H7 (cell line): ENCODE data around the gene TNNI3K. TPM values are rescaled to one million over a fixed set of nuclear protein-coding genes. Genes with fewer than 3 reads are reported as not detected.

ENCODE experiments used
- DNase-seq: peaks from one replicate; pipeline ENCODE4 v3.0.0; 2012
- H3K27me3 ChIP-seq: 2 replicates; pipeline ENCODE4 v1.6.0; 2011; ENCODE audit warnings: mild to moderate bottlenecking, low read length; ENCODE audit not compliant: control insufficient read depth, insufficient read depth
- H3K36me3 ChIP-seq: replicated peaks from 2 replicates; pipeline ENCODE4 v1.5.1; 2011; ENCODE audit warnings: low read length; ENCODE audit not compliant: control insufficient read depth, insufficient read depth
- H3K4me3 ChIP-seq: 2 replicates; pipeline ENCODE4 v1.5.1; 2011; ENCODE audit warnings: low read depth, mild to moderate bottlenecking, control low read depth, low read length, moderate library complexity; ENCODE audit not compliant: insufficient read depth
- total RNA-seq: library from RNA; depleted of rRNA; stranded (reverse); fragments of >200 nt; shearing (Covaris generic); gene quantifications from 2 replicates; pipeline ENCODE4 v1.2.3, GENCODE V29; 2014

TNNI3K gene
- total RNA-seq, 1 experiment from 2014 or later = not detected

- no peaks in the 10 kb centered on the region for H3K36me3 ChIP-seq
- no peaks in the 10 kb centered on the region for H3K27me3 ChIP-seq
- H3K4me3 ChIP-seq = no peak overlapping the region
- DNase-seq = no peak
Measured at GRCh38 chr1:74392840-74393239, 157.7 kb downstream of the TNNI3K start.

GRCh38 chr1:74395571-74395970, 160.4 kb downstream of the TNNI3K start:
- H3K4me3 ChIP-seq = no peak overlapping the region
- H3K27me3 ChIP-seq = no peaks in the 10 kb centered on the region
- no peak for DNase-seq
- H3K36me3 ChIP-seq = no peaks in the 10 kb centered on the region

DNA sequence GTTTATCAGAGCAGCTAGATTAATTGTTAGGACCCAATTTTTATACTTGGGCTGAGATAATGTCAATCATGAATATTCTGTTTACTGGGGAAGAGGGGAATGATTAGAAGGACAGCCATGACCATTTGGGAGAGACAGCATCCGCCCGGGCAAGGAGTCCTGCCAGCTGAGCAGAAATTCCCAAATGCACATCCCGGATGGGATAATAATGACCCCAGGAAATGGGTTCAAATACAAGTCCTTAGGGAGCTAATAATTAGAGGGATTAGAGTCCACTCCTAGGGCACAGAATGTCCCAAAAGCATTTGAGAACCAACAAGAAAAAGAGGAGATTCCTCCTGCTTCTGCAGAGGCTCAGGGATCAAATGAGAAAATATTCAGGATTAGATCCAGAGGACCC, 161.3 kb downstream of the TNNI3K start:
- DNase-seq = no peak
- H3K36me3 ChIP-seq = no peaks in the 10 kb centered on the region
- H3K27me3 ChIP-seq = no peaks in the 10 kb centered on the region

GRCh38 chr1:74396933-74397332, 161.7 kb downstream of the TNNI3K start:
- no peaks in the 10 kb centered on the region for H3K27me3 ChIP-seq
- no peaks in the 10 kb centered on the region for H3K36me3 ChIP-seq
- no peak for DNase-seq
- no peak overlapping the region for H3K4me3 ChIP-seq

More for the DNA sequence above, 161.3 kb downstream of the TNNI3K start:
- no peak overlapping the region for H3K4me3 ChIP-seq

- Histone ChIP-seq H3K4me3 (no peak overlapping the region), H3K36me3 (no peaks in the 10 kb centered on the region), H3K27me3 (no peaks in the 10 kb centered on the region)
- DNase-seq = no peak
Measured at GRCh38 chr1:74399249-74399648, 164.1 kb downstream of the TNNI3K start.

DNA sequence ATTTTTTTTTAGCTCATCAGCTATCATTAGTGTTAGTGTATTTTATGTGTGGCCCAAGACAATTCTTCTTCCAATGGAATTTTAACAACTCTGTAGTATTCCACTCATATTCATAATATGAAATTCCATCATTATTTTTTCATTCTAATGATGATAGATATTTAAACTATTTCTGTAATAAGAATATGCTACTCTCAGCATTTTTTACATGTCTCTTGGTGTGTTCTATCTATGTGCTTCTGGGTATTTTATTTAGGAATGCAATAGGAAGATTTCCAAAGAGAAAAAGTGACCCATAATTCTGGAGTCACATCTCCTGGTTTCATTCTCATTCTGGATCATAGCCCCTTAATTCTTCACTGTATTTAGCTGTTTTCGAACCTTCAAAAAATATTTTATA, 167.7 kb downstream of the TNNI3K start:
- no peaks in the 10 kb centered on the region for H3K27me3 ChIP-seq
- no peak for DNase-seq

GRCh38 chr1:74403606-74404005, 168.4 kb downstream of the TNNI3K start:
- no peak for DNase-seq
- H3K27me3 ChIP-seq = no peaks in the 10 kb centered on the region
- H3K36me3 ChIP-seq = no peaks in the 10 kb centered on the region
- H3K4me3 ChIP-seq = no peak overlapping the region

More for the DNA sequence above, 167.7 kb downstream of the TNNI3K start:
- no peaks in the 10 kb centered on the region for H3K36me3 ChIP-seq
- no peak overlapping the region for H3K4me3 ChIP-seq

GRCh38 chr1:74406759-74407158, 171.6 kb downstream of the TNNI3K start:
- Histone ChIP-seq H3K27me3 (no peaks in the 10 kb centered on the region), H3K36me3 (no peaks in the 10 kb centered on the region), H3K4me3 (no peak overlapping the region)
- no peak for DNase-seq

DNA sequence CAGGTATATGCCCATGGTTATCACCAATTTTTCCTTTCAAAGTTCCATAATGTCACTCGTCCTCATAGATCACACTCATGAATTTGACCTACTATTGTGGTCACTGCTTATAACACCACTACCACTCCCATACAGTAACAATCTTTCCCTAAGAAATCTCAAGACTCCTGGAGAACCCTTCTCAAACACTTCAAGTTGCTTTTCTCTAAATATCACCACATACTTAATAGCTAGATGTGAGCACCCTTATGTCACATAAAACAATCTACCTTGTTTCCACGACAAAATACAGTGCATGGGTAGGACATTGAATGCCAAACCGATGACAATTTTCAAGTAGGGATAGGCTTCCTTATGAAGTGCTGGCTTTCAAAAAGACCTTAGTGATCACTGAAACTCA, 172.7 kb downstream of the TNNI3K start:
- no peak overlapping the region for H3K4me3 ChIP-seq
- H3K36me3 ChIP-seq = no peaks in the 10 kb centered on the region
- DNase-seq = no peak
- no peaks in the 10 kb centered on the region for H3K27me3 ChIP-seq

GRCh38 chr1:74412244-74412643, 177.1 kb downstream of the TNNI3K start:
- no peak overlapping the region for H3K4me3 ChIP-seq
- H3K36me3 ChIP-seq = no peaks in the 10 kb centered on the region
- no peak for DNase-seq
- no peaks in the 10 kb centered on the region for H3K27me3 ChIP-seq

GRCh38 chr1:74415935-74416334, 180.7 kb downstream of the TNNI3K start:
- no peak for DNase-seq
- H3K36me3 ChIP-seq = no peaks in the 10 kb centered on the region
- no peaks in the 10 kb centered on the region for H3K27me3 ChIP-seq
- no peak overlapping the region for H3K4me3 ChIP-seq

DNA sequence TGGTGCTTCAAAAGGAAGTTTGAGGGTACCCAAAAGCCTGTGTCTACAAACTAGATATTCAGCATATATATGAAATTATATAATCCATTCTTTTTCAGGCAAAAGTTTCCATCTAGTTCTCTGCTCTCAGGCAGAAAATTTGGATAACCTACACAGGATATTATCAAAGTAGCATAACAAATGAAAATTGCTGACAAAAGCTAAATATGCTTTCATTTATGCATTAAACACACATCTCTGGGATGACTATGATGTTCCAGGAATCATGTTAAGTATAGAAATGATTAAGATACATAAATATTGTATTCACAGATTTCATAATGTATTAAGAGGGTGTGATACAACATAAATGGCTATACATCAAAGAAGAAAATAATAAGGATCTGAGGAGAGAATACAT, 184.4 kb downstream of the TNNI3K start:
- no peak for DNase-seq
- H3K27me3 ChIP-seq = no peaks in the 10 kb centered on the region
- no peaks in the 10 kb centered on the region for H3K36me3 ChIP-seq
- no peak overlapping the region for H3K4me3 ChIP-seq

DNA sequence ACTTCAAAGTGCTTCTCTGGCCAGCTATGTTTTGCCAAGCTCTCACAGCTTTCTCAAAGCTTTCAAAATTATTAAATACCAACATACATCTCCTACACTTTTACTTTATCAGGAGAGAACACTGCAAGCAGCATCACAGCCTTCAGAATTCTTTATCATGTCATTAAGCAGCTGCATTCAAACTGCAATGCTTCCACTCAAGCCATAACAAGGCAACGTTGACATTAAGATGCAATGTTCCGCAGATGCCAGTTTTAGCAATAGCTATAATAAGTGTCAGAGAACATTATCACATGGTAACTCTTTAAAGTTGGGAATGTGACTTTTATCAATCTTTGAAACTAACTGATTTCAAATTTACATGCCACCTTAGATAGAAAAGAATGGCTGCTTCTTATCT, 185.3 kb downstream of the TNNI3K start:
- no peaks in the 10 kb centered on the region for H3K27me3 ChIP-seq
- no peak for DNase-seq
- no peak overlapping the region for H3K4me3 ChIP-seq
- H3K36me3 ChIP-seq = no peaks in the 10 kb centered on the region

DNA sequence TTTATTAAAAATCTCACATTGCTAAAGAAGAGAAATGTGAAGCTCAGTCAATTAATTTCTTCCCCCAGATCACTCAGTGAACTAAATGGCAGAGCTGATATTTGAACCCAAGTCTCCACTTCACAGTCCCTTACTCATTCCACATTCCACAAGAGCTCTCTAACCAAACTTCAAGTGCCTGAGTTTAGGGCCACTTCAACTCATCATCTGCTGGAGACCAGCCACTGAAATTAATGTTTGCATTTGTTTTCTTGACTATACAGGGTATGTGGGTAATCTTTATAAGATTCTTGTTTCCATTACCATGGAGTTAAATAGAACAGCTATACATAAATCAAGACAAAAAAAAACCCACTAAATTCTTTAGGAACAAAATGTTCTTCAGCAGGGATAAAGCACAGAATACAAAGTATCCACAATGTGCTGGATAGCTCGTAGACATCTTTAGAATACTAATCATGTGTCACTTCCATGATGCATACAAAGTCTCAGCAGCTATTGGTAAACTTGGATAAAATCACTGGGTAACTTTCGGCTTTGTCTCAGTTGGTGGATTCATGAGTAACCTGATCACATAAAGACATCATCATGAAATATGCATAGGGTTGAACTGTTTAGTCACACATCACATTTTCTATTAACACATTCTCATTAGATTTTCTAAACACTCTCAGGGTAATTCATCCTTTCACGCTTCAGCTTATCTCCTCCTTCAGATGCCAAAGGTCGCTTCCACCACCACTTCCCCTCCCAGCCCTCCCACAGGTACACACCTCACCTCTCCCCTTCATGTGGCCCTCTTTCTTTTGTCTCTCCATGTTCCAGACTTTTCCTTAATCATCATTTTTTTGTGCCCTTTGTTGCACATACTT, 187.5 kb downstream of the TNNI3K start:
- Histone ChIP-seq H3K4me3 (no peak overlapping the region), H3K27me3 (no peaks in the 10 kb centered on the region), H3K36me3 (no peaks in the 10 kb centered on the region)
- no peak for DNase-seq

- no peak for DNase-seq
- Histone ChIP-seq H3K27me3 (no peaks in the 10 kb centered on the region), H3K36me3 (no peaks in the 10 kb centered on the region), H3K4me3 (no peak overlapping the region)
Measured at GRCh38 chr1:74423471-74423870, 188.3 kb downstream of the TNNI3K start.
